ENCODE measurements around the gene CDK5. TPM values are rescaled to one million over a fixed set of nuclear protein-coding genes. Genes with fewer than 3 reads are reported as not detected.

CDK5 gene
- total and polyA plus RNA-seq, 3 experiments from 2014 or later, result 14.3 to 23.2 (median 20.5) TPM

DNA sequence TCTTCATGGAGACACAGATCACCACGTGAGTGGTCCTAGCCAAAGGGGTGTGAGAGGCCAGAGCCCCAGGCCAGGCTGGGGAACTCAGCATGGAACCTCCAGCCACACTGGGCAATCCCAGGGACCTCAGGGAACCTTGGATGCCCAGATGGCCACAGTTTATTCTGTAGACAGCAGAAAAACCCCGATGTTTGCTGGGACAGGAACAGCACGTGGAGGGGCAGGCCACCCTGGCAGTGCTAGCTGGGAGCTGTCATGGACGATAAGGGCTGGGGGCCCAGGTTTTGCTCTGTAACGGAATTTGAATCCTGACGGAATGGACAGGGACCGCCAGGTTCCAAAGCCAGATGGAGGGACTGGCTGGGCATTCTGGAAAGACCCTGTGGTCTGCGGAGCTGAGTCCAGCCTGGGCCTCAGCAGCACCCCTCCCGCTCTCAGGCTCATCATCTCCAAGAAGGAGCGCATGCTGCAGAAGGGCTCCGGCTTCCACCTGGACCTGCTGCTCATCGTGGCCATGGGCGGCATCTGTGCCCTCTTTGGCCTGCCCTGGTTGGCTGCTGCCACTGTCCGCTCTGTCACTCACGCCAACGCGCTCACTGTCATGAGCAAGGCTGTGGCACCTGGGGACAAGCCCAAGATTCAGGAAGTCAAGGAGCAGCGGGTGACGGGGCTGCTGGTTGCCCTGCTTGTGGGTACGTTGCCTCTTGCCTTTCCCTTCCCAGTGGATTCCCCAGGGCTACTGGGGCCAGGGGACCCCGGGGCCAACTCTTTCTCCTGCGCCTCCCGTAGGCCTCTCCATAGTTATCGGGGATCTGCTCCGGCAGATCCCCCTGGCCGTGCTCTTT lies 17.3 kb upstream of the CDK5 start:
- Mint-ChIP-seq H3K4me1 (peaks cover 10 to 19% (median 16%) of the 10 kb centered on the region in 3 donors), H3K9me3 (no peaks in the 10 kb centered on the region), H3K27me3 (peaks cover 0 to 2% of the 10 kb centered on the region in 2 donors), H3K4me3 (peak overlapping the region in 1 of 7 donors; percentile 58), H3K27ac (peak overlapping the region in 3 of 8 donors; percentile 22 to 61 (median 37)), H3K36me3 (peaks cover 0 to 61% (median 0%) of the 10 kb centered on the region in 3 donors)
- Histone ChIP-seq H3K36me3 (ENCODE audit: insufficient read depth, low read length) (no peaks in the 10 kb centered on the region), H3K4me3 (ENCODE audit: low read length) (no peak overlapping the region), H3K27me3 (ENCODE audit: insufficient read depth, low read length, poor library complexity, severe bottlenecking) (no peaks in the 10 kb centered on the region), H3K27ac (ENCODE audit: low read depth, low read length) (no peak overlapping the region), H3K9me3 (ENCODE audit: low read length) (no peaks in the 10 kb centered on the region), H3K4me1 (ENCODE audit: insufficient read depth, low read length) (peaks cover 14% of the 10 kb centered on the region)
- ChIA-PET POLR2A (interaction anchor here (2.0 kb wide), 1 partner anchor 16 kb away, joined by 6 read pairs; the partner anchor contains the start of gene SLC4A2), CTCF (no interaction called here)
- DNase-seq, result no peak

DNA sequence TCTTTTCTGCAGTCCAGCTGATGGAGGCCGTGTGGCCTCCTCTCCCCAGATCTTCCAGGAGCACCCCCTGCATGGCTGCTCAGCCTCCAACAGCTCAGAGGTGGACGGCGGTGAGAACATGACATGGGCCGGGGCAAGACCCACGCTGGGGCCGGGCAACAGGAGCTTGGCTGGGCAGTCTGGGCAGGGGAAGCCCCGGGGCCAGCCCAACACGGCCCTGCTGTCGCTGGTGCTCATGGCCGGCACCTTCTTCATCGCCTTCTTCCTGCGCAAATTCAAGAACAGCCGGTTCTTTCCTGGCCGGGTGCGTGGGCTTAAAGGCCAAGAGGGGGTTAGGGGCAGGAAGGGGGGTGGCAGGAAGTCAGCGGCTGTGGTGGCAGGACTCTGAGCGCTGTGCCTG lies 16.3 kb upstream of the CDK5 start:
- H3K9me3 ChIP-seq (ENCODE audit: low read length), result no peaks in the 10 kb centered on the region
- H3K27me3 ChIP-seq (ENCODE audit: insufficient read depth, low read length, poor library complexity, severe bottlenecking), result no peaks in the 10 kb centered on the region
- peaks cover 4% of the 10 kb centered on the region for H3K4me1 ChIP-seq (ENCODE audit: insufficient read depth, low read length)
- H3K27me3 Mint-ChIP-seq, result peaks cover 0 to under 1% of the 10 kb centered on the region in 2 donors
- peak overlapping the region in 3 of 8 donors; percentile 36 to 61 (median 54) for H3K27ac Mint-ChIP-seq
- ChIA-PET CTCF (interaction anchor here (1.1 kb wide), 1 partner anchor 13 kb away, joined by 3 read pairs; no protein-coding TSS in a partner anchor), POLR2A (no interaction called here)
- H3K36me3 Mint-ChIP-seq, result peaks cover 3 to 67% (median 4%) of the 10 kb centered on the region in 3 donors
- H3K9me3 Mint-ChIP-seq, result no peaks in the 10 kb centered on the region
- peak overlapping the region in 1 of 7 donors; percentile 44 for H3K4me3 Mint-ChIP-seq
- no peak for DNase-seq
- H3K27ac ChIP-seq (ENCODE audit: low read depth, low read length), result no peak overlapping the region
- no peak overlapping the region for H3K4me3 ChIP-seq (ENCODE audit: low read length)
- H3K36me3 ChIP-seq (ENCODE audit: insufficient read depth, low read length), result no peaks in the 10 kb centered on the region
- peaks cover 6 to 8% (median 8%) of the 10 kb centered on the region in 3 donors for H3K4me1 Mint-ChIP-seq

DNA sequence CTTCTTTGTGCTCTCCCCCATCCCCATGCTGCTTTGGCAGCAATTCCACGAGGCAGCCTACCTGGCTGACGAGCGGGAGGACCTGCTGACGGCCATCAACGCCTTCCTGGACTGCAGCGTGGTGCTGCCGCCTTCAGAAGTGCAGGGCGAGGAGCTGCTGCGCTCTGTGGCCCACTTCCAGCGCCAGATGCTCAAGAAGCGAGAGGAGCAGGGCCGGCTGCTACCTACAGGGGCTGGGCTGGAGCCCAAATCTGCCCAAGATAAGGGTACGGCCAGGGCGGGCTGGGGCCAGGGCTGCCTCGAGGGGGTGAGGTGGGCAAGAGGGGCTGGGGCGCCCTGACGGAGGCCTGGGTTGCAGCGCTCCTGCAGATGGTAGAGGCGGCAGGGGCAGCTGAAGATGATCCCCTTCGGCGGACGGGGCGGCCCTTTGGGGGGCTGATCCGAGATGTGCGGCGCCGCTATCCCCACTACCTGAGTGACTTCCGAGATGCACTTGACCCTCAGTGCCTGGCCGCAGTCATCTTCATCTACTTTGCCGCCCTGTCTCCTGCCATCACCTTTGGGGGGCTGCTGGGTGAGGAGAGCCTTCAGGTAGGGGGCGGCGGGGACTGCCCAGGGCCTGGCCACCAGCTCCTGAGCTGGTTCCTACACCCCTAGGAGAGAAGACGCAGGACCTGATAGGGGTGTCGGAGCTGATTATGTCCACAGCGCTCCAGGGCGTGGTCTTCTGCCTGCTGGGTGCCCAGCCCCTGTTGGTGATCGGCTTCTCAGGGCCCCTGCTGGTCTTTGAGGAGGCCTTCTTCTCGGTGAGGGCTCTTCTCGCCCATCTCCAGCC lies 13.6 kb upstream of the CDK5 start:
- DNase-seq, result no peak
- no peak overlapping the region for H3K4me3 ChIP-seq (ENCODE audit: low read length)
- H3K36me3 ChIP-seq (ENCODE audit: insufficient read depth, low read length), result no peaks in the 10 kb centered on the region
- H3K27me3 Mint-ChIP-seq, result no peaks in the 10 kb centered on the region
- ChIA-PET POLR2A (interaction anchor here (1.2 kb wide), 1 partner anchor 9 kb away, joined by 3 read pairs; the partner anchor contains the start of gene FASTK), CTCF (interaction anchor here (1.5 kb wide), 1 partner anchor 39 kb away, joined by 3 read pairs; no protein-coding TSS in a partner anchor)
- H3K27ac Mint-ChIP-seq, result peak overlapping the region in 1 of 8 donors; percentile 61
- H3K9me3 Mint-ChIP-seq, result no peaks in the 10 kb centered on the region
- H3K9me3 ChIP-seq (ENCODE audit: low read length), result no peaks in the 10 kb centered on the region
- H3K27me3 ChIP-seq (ENCODE audit: insufficient read depth, low read length, poor library complexity, severe bottlenecking), result no peaks in the 10 kb centered on the region
- H3K4me1 Mint-ChIP-seq, result no peaks in the 10 kb centered on the region
- H3K4me1 ChIP-seq (ENCODE audit: insufficient read depth, low read length), result no peaks in the 10 kb centered on the region
- H3K27ac ChIP-seq (ENCODE audit: low read depth, low read length), result no peak overlapping the region
- H3K36me3 Mint-ChIP-seq, result peaks cover 3 to 74% (median 4%) of the 10 kb centered on the region in 3 donors
- no peak overlapping the region for H3K4me3 Mint-ChIP-seq

DNA sequence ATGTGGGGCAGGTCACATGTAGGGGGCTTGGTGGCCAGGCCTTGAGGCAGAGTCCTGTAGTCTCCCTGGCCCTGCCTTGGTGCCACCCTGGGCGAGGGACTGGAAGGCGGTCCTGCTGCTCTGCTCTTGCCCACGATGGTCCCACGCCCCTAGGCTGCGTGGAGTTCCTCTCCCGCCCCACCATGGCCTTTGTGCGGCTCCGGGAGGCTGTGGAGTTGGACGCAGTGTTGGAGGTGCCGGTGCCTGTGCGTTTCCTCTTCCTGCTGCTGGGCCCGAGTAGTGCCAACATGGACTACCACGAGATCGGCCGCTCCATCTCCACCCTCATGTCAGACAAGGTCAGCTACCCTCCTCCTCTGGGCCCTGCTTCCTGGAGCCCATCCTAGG lies 12.9 kb upstream of the CDK5 start:
- no peaks in the 10 kb centered on the region for H3K9me3 Mint-ChIP-seq
- Histone ChIP-seq H3K4me3 (ENCODE audit: low read length) (no peak overlapping the region), H3K27me3 (ENCODE audit: insufficient read depth, low read length, poor library complexity, severe bottlenecking) (no peaks in the 10 kb centered on the region), H3K9me3 (ENCODE audit: low read length) (no peaks in the 10 kb centered on the region), H3K4me1 (ENCODE audit: insufficient read depth, low read length) (no peaks in the 10 kb centered on the region), H3K27ac (ENCODE audit: low read depth, low read length) (no peak overlapping the region), H3K36me3 (ENCODE audit: insufficient read depth, low read length) (no peaks in the 10 kb centered on the region)
- no peak for DNase-seq
- H3K27me3 Mint-ChIP-seq, result no peaks in the 10 kb centered on the region
- no peak overlapping the region for H3K4me3 Mint-ChIP-seq
- peaks cover 3 to 71% (median 4%) of the 10 kb centered on the region in 3 donors for H3K36me3 Mint-ChIP-seq
- no peaks in the 10 kb centered on the region for H3K4me1 Mint-ChIP-seq
- H3K27ac Mint-ChIP-seq, result peak overlapping the region in 1 of 8 donors; percentile 61
- CTCF ChIA-PET, result interaction anchor here (1.5 to 2.9 kb wide), 2 partner anchors 40 kb away, joined by 3 to 9 read pairs; no protein-coding TSS in a partner anchor
- POLR2A ChIA-PET, result no interaction called here

DNA sequence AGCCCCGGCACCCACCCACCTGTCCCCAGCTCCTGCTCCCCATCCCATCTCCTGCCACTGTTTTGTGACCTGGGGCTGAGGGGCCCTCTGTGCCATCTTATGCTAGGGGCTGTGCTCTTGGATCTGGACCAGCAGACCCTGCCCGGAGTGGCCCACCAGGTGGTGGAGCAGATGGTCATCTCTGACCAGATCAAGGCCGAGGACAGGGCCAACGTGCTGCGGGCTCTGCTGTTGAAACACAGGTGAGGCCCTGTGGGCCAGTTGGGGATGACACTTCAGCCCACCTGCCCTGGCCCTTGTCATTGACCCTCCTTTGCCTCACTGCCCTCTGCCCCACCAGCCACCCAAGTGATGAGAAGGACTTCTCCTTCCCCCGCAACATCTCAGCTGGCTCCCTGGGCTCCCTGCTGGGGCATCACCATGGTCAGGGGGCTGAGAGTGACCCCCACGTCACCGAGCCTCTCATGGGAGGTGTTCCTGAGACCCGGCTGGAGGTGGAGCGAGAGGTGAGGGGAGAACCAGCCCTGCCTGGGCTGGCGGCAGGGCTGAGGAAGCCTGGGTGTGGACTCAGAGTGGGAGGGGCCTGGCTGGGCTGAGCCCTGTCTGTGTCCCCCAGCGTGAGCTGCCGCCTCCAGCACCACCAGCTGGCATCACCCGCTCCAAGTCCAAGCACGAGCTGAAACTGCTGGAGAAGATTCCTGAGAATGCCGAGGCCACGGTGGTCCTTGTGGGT lies 12.3 kb upstream of the CDK5 start:
- CTCF ChIA-PET, result interaction anchor here (2.9 kb wide), 1 partner anchor 41 kb away, joined by 9 read pairs; no protein-coding TSS in a partner anchor
- Mint-ChIP-seq H3K27ac (no peak overlapping the region), H3K27me3 (no peaks in the 10 kb centered on the region), H3K4me3 (no peak overlapping the region), H3K4me1 (no peaks in the 10 kb centered on the region), H3K36me3 (peaks cover 3 to 72% (median 4%) of the 10 kb centered on the region in 3 donors), H3K9me3 (no peaks in the 10 kb centered on the region)
- Histone ChIP-seq H3K27me3 (ENCODE audit: insufficient read depth, low read length, poor library complexity, severe bottlenecking) (no peaks in the 10 kb centered on the region), H3K9me3 (ENCODE audit: low read length) (no peaks in the 10 kb centered on the region), H3K4me3 (ENCODE audit: low read length) (no peak overlapping the region), H3K27ac (ENCODE audit: low read depth, low read length) (no peak overlapping the region), H3K36me3 (ENCODE audit: insufficient read depth, low read length) (peaks cover 4% of the 10 kb centered on the region), H3K4me1 (ENCODE audit: insufficient read depth, low read length) (no peaks in the 10 kb centered on the region)
- POLR2A ChIA-PET, result no interaction called here
- no peak for DNase-seq

DNA sequence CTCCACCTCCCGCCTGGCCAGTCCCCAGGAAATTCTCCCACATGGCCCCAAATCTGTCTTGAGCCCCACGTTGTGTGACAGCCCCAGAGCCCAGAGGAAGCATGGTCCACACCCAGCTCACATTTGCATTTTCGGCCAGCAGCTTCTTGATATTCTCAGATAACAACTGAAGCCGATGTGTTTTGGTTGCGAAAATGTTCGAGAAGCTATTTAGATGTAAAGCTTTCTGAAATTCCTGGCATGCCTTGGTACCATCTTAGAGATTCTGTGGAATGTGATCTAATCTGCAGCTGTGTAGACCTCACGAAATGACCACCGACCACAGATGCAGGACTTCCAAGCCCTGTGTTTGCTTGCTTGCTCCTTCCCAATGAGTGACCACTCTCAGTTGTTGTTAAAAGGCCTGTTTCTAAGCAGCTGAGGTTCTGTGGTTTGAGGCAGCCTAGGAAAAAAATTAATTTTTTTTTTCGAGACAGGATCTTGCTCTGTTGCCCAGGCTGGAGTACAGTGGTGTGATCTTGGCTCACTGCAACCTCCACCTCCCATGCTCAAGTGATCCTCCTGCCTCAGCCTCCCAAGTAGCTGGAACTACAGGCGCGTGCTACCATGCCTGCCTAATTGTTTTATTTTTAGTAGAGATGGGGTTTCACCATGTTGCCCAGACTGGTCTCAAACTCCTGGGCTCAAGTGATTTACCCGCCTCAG lies 10.5 kb upstream of the CDK5 start:
- Mint-ChIP-seq H3K36me3 (peaks cover 3 to 71% (median 4%) of the 10 kb centered on the region in 3 donors), H3K27ac (no peak overlapping the region), H3K9me3 (no peaks in the 10 kb centered on the region), H3K27me3 (no peaks in the 10 kb centered on the region), H3K4me1 (no peaks in the 10 kb centered on the region), H3K4me3 (no peak overlapping the region)
- no peaks in the 10 kb centered on the region for H3K4me1 ChIP-seq (ENCODE audit: insufficient read depth, low read length)
- H3K27me3 ChIP-seq (ENCODE audit: insufficient read depth, low read length, poor library complexity, severe bottlenecking), result no peaks in the 10 kb centered on the region
- ChIA-PET CTCF (interaction anchor here (0.9 to 2.9 kb wide), 3 partner anchors 10 to 54 kb away, joined by 3 to 9 read pairs (median 3); no protein-coding TSS in a partner anchor), POLR2A (interaction anchor here (0.7 kb wide), 1 partner anchor 134 kb away, joined by 6 read pairs; no protein-coding TSS in a partner anchor)
- no peak overlapping the region for H3K4me3 ChIP-seq (ENCODE audit: low read length)
- no peak overlapping the region for H3K27ac ChIP-seq (ENCODE audit: low read depth, low read length)
- H3K36me3 ChIP-seq (ENCODE audit: insufficient read depth, low read length), result peaks cover 11% of the 10 kb centered on the region
- no peak for DNase-seq
- no peaks in the 10 kb centered on the region for H3K9me3 ChIP-seq (ENCODE audit: low read length)
